Measurements from ENCODE around the gene RASSF1.

Gene RASSF1

DNA sequence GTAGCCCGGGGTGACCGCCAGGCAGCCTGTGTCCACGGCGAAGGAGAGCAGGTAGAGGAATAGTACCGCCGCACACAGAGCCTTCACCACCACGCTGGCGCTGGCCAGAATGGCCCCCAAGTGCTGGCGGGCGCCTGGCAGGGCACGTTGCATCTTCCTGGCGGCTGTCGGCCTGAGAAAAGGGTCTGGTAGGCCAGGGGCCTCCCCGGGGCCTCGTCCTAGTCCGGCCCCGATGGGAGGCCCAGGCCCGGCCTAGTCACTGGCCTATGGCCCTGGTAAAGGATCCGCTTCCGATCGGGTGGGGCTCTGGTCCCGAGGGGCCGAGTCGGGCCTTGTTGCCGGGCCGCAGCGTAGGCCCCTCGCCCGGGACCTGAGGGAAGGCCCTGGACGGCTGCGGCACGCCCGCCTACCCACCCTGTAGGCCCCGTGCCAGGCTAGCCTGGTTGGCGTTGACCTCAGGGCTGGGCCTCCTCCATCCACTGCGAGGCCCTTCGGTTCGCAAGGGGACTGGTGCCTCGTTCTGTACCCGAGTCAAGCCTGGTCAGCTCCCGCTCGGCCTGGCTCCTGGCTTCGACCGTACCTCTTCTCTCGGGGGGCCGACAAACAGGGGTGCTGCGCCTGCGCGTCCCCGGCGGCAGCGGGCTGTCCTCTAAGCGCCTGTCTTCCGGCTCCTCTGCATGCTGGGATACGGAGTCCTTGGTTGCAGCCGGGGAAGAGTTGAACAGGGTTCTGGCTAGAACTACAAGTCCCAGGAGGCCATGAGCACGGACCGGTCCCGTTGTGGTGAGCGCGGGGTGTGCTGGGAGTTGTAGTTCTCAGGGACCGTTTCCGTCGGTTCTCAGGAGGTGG is 18.5 kb upstream of the RASSF1 start, which contains the start of gene TMEM115:
TSS of gene TMEM115 (minus strand) at position 611 of the 849 bp plus-strand sequence. CDS start at position 153, 458 bp downstream.
- H3K4me3 ChIP-seq (ENCODE audit: low read depth, low read length) = peak within 1 kb of the TSS; percentile 99
- peak; percentile 95 for DNase-seq (ENCODE audit: low read depth, low spot score)
- ChIA-PET POLR2A (interaction anchor here (0.6 to 1.2 kb wide), 2 partner anchors 8 to 10 kb away, joined by 3 read pairs; partner anchors contain the start of genes CYB561D2 and NPRL2), CTCF (interaction anchor here (1.3 to 1.5 kb wide), 3 partner anchors 12 to 183 kb away, joined by 3 to 5 read pairs (median 5); partner anchors contain the start of gene RASSF1)
- TF ChIP-seq, protein P1, sequence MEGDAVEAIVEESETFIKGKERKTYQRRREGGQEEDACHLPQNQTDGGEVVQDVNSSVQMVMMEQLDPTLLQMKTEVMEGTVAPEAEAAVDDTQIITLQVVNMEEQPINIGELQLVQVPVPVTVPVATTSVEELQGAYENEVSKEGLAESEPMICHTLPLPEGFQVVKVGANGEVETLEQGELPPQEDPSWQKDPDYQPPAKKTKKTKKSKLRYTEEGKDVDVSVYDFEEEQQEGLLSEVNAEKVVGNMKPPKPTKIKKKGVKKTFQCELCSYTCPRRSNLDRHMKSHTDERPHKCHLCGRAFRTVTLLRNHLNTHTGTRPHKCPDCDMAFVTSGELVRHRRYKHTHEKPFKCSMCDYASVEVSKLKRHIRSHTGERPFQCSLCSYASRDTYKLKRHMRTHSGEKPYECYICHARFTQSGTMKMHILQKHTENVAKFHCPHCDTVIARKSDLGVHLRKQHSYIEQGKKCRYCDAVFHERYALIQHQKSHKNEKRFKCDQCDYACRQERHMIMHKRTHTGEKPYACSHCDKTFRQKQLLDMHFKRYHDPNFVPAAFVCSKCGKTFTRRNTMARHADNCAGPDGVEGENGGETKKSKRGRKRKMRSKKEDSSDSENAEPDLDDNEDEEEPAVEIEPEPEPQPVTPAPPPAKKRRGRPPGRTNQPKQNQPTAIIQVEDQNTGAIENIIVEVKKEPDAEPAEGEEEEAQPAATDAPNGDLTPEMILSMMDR (IDR thresholded peaks at IDR 0.05; ENCODE audit: insufficient read depth, low read length, missing control alignments) = no peak

DNA sequence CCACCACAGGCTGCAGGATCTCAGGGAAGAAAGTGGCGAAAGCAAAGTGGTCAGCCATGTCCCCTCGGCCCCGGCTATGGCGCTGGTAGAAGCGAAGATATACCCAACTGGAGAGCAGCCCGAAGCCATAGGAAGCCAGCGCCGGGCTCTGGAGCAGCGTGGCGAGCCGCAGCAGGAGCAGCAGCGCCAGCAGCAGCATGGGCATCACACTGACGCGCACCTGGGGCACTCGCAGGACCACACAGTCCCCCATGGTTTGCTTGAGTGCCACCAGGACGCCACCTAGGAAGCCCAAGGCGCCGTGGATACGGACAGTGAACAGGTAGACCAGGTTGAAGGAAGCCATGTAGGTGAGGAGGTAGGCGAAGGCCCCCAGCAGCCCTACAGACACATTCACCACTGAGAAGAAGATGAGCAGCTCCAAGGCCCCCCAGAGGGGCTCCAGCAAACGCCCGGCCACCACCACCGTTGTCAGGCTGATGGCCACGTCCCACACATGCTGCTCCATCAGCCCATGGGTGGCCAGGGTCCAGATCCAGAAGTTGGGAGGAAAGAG is 17.8 kb upstream of the RASSF1 start:
- TF ChIP-seq, protein P1 (IDR thresholded peaks at IDR 0.05; ENCODE audit: insufficient read depth, low read length, missing control alignments) = no peak
- H3K4me3 ChIP-seq (ENCODE audit: low read depth, low read length) = peak overlapping the region; percentile 99
- CTCF ChIA-PET = no interaction called here
- POLR2A ChIA-PET = no interaction called here
- no peak for DNase-seq (ENCODE audit: low read depth, low spot score)

DNA sequence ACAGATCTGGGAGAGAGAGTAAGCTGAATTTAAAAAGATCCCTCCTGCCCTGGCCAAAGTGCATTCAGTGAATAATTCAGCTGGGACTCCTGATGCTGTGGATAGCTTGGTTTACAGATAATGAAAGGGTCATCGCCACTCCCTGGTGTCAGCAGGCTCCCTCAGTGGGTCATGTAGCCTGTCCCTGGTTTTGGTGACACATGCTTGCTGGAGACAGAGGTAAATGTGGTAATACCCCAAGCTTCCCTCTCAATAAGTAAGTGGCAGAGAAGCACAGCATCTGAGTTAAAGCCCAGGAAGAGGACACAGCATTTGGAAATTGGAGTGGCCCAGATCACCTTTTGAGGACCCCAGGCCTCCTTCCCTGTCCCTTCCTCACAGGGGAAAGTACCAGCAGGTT is 16.8 kb upstream of the RASSF1 start:
- peak overlapping the region; percentile 99 for H3K4me3 ChIP-seq (ENCODE audit: low read depth, low read length)
- ChIA-PET CTCF (interaction anchor here (2.5 to 16.7 kb wide), 3 partner anchors 9 to 258 kb away, joined by 12 to 473 read pairs (median 16); no protein-coding TSS in a partner anchor), POLR2A (interaction anchor here (1.0 to 1.4 kb wide), 3 partner anchors 17 to 212 kb away, joined by 3 to 4 read pairs (median 3); partner anchors contain the start of genes HEMK1 and RASSF1)
- TF ChIP-seq, protein P1 (IDR thresholded peaks at IDR 0.05; ENCODE audit: insufficient read depth, low read length, missing control alignments) = no peak
- DNase-seq (ENCODE audit: low read depth, low spot score) = no peak

DNA sequence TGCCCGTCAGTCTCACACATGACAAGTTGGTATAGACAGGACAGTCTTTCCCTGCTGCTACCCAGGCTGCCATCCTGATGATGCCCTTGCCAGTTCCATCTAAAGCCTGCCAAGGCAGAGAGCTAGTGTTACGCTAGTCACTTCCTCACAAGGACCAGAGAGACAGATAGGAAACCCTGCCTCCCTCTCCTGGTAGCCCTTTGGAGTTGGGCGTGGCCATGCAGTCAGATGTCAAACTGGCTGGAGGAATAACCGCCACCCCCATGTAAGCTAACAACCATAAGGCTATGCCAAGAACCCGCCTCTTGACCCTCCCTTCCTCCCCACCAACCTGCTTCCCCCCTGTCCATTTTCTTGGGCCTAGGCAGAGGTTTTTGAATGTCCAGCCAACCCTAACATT is 15.9 kb upstream of the RASSF1 start:
- DNase-seq (ENCODE audit: low read depth, low spot score) = no peak
- ChIA-PET CTCF (interaction anchor here (0.8 to 16.7 kb wide), 4 partner anchors 9 to 259 kb away, joined by 4 to 473 read pairs (median 14); partner anchors contain the start of gene ZMYND10), POLR2A (interaction anchor here (1.0 to 1.4 kb wide), 3 partner anchors 16 to 213 kb away, joined by 3 to 4 read pairs (median 3); partner anchors contain the start of genes HEMK1 and RASSF1)
- TF ChIP-seq, protein P1 (IDR thresholded peaks at IDR 0.05; ENCODE audit: insufficient read depth, low read length, missing control alignments) = no peak
- H3K4me3 ChIP-seq (ENCODE audit: low read depth, low read length) = peak overlapping the region; percentile 99

DNA sequence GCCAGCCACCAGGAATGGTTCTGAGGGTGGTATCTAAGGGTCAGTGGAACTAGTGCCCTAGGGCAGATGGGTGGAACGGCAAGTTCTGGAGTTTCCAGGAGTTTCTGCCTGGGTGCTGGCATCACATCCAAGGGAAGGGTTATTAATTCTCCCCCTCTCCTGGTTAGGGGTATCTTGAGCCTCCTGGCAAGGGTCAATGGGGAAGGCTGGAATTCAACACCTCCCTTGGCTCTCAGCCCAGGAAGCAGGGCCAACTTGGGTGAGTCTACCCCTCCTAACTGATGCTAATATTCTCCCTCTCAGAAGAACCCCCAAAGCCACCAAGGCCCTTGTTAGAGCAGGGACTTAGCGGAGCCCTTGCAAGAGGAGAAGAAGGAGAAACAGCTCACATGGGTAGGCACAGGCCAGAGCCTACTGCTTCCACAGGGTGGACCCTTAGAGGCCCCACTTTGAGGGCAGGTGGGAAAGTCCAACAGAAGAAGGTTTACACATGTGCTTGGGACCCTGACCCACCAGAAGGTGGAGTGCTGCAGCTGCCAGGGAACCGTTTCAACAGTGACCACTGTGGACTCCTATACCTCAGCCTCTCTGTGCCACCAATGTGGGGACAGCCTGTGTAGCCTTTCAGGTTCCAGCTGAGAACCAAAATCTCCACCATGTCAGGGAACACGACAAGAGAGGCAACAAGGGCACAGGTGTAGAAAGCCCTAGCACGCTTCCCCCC is 15.4 kb upstream of the RASSF1 start:
- ChIA-PET POLR2A (no interaction called here), CTCF (interaction anchor here (0.8 to 16.7 kb wide), 4 partner anchors 8 to 259 kb away, joined by 4 to 473 read pairs (median 14); partner anchors contain the start of gene ZMYND10)
- DNase-seq (ENCODE audit: low read depth, low spot score) = no peak
- TF ChIP-seq, protein P1 (IDR thresholded peaks at IDR 0.05; ENCODE audit: insufficient read depth, low read length, missing control alignments) = no peak
- H3K4me3 ChIP-seq (ENCODE audit: low read depth, low read length) = peak overlapping the region; percentile 99

All from AG04449 (cell line).